HEK293 (cell line): ENCODE data around the gene SNX20.

Source experiments
- CTCF ChIA-PET: fragments of 350-600 bp; formaldehyde crosslinking; extraction: SDS; loops from one replicate; lab custom pipeline; 2021; ENCODE audit warnings: antibody characterized with exemption; lab: Yijun Ruan, JAX
- POLR2A ChIA-PET: fragments of 300-600 bp; formaldehyde crosslinking; extraction: SDS; loops from one replicate; lab custom pipeline; 2020; ENCODE audit warnings: antibody characterized with exemption, inconsistent platforms; lab: Yijun Ruan, JAX
- H3K27ac ChIP-seq: fragments of 200-500 bp; sonication (Bioruptor generic); 2 replicates; pipeline ENCODE4 v1.5.1; 2014; ENCODE audit warnings: low read depth, low read length, control low read depth, inconsistent platforms; ENCODE audit errors: extremely low read depth
- H3K36me3 ChIP-seq, 2 experiments: fragments of 200-500 bp in 1 of 2; sonication (Bioruptor generic) in 1 of 2; 1 replicate in 1 of 2; 2 replicates in 1 of 2; pipeline ENCODE4 v1.5.1; 2014 to 2017; ENCODE audit warnings: inconsistent platforms in 2 of 2, low read length in 2 of 2; ENCODE audit not compliant: control insufficient read depth in 2 of 2, insufficient read depth in 1 of 2
- H3K4me1 ChIP-seq: fragments of 200-500 bp; sonication (Bioruptor generic); 2 replicates; pipeline ENCODE4 v1.5.1; 2014; ENCODE audit warnings: mild to moderate bottlenecking, low read length, inconsistent platforms; ENCODE audit not compliant: control insufficient read depth, insufficient read depth
- H3K4me3 ChIP-seq: 2 replicates; pipeline ENCODE4 v1.5.1; 2011; ENCODE audit warnings: low read depth, mild to moderate bottlenecking, control low read depth, low read length, moderate library complexity
- H3K9me3 ChIP-seq: fragments of 200-500 bp; sonication (Bioruptor generic); 2 replicates; pipeline ENCODE4 v1.5.1; 2014; ENCODE audit warnings: low read depth, low read length, inconsistent platforms; ENCODE audit not compliant: control insufficient read depth, insufficient read depth
- EGR2 ChIP-seq: fragments of 450-650 bp; formaldehyde crosslinking; IDR thresholded peaks from 2 replicates; pipeline ENCODE4 v1.5.1; 2016; ENCODE audit warnings: low read depth, missing biosample characterization, missing genetic modification characterization
- ELK4 ChIP-seq: IDR thresholded peaks from 2 replicates; pipeline ENCODE4 v1.6.1; 2011; ENCODE audit warnings: mild to moderate bottlenecking, low read depth, low read length, borderline replicate concordance
- OSR2 ChIP-seq: fragments of 450-650 bp; formaldehyde crosslinking; IDR thresholded peaks from 2 replicates; pipeline ENCODE4 v1.5.1; 2016; ENCODE audit warnings: missing biosample characterization, missing genetic modification characterization
- REPIN1 ChIP-seq: fragments of 450-650 bp; formaldehyde crosslinking; IDR thresholded peaks from 2 replicates; pipeline ENCODE4 v1.5.1; 2017; ENCODE audit warnings: missing biosample characterization, missing genetic modification characterization, low read depth
- SP7 ChIP-seq: fragments of 450-650 bp; formaldehyde crosslinking; IDR thresholded peaks from 2 replicates; pipeline ENCODE4 v1.5.1; 2016; ENCODE audit warnings: missing biosample characterization, missing genetic modification characterization
- ZBTB10 ChIP-seq: fragments of 450-650 bp; formaldehyde crosslinking; IDR thresholded peaks from 2 replicates; pipeline ENCODE4 v1.5.1; 2016; ENCODE audit warnings: missing biosample characterization, missing genetic modification characterization
- ZNF138 ChIP-seq: fragments of 450-650 bp; formaldehyde crosslinking; IDR thresholded peaks from 2 replicates; pipeline ENCODE4 v1.5.1; 2016; ENCODE audit warnings: missing biosample characterization, missing genetic modification characterization, borderline replicate concordance
- ZNF175 ChIP-seq: fragments of 450-650 bp; formaldehyde crosslinking; IDR thresholded peaks from 2 replicates; pipeline ENCODE4 v1.5.1; 2016; ENCODE audit warnings: missing biosample characterization, missing genetic modification characterization
- ZNF202 ChIP-seq: fragments of 450-650 bp; formaldehyde crosslinking; IDR thresholded peaks from 2 replicates; pipeline ENCODE4 v1.5.1; 2016; ENCODE audit warnings: missing biosample characterization, missing genetic modification characterization, borderline replicate concordance
- ZNF24 ChIP-seq: fragments of 450-650 bp; formaldehyde crosslinking; IDR thresholded peaks from 2 replicates; pipeline ENCODE4 v1.5.1; 2016; ENCODE audit warnings: missing biosample characterization, missing genetic modification characterization
- ZNF248 ChIP-seq: fragments of 450-650 bp; formaldehyde crosslinking; IDR thresholded peaks from 2 replicates; pipeline ENCODE4 v1.5.1; 2017; ENCODE audit warnings: missing biosample characterization, missing genetic modification characterization
- ZNF311 ChIP-seq: fragments of 450-650 bp; formaldehyde crosslinking; IDR thresholded peaks from 2 replicates; pipeline ENCODE4 v1.5.1; 2017; ENCODE audit warnings: missing biosample characterization, missing genetic modification characterization, borderline replicate concordance
- ZNF426 ChIP-seq: fragments of 450-650 bp; formaldehyde crosslinking; IDR thresholded peaks from 2 replicates; pipeline ENCODE4 v1.5.1; 2017; ENCODE audit warnings: missing biosample characterization, missing genetic modification characterization, mild to moderate bottlenecking, inconsistent platforms, moderate library complexity
- ZNF488 ChIP-seq: fragments of 450-650 bp; formaldehyde crosslinking; IDR thresholded peaks from 2 replicates; pipeline ENCODE4 v1.5.1; 2016; ENCODE audit warnings: missing biosample characterization, missing genetic modification characterization
- ZNF518A ChIP-seq: fragments of 450-650 bp; formaldehyde crosslinking; conservative IDR thresholded peaks from 2 replicates; pipeline ENCODE4 v1.5.1; 2016; ENCODE audit warnings: low read depth, missing biosample characterization, missing genetic modification characterization
- ZNF530 ChIP-seq: fragments of 450-650 bp; formaldehyde crosslinking; IDR thresholded peaks from 2 replicates; pipeline ENCODE4 v1.5.1; 2016; ENCODE audit warnings: low read depth, missing biosample characterization, missing genetic modification characterization
- ZNF585B ChIP-seq: fragments of 450-650 bp; formaldehyde crosslinking; IDR thresholded peaks from 2 replicates; pipeline ENCODE4 v1.5.1; 2016; ENCODE audit warnings: missing biosample characterization, missing genetic modification characterization
- ZNF645 ChIP-seq: fragments of 450-650 bp; formaldehyde crosslinking; IDR thresholded peaks from 2 replicates; pipeline ENCODE4; 2016; ENCODE audit warnings: missing biosample characterization, missing genetic modification characterization
- ZNF692 ChIP-seq: fragments of 450-650 bp; formaldehyde crosslinking; IDR thresholded peaks from 2 replicates; pipeline ENCODE4 v1.5.1; 2016; ENCODE audit warnings: missing biosample characterization, missing genetic modification characterization
- ZNF777 ChIP-seq: fragments of 450-650 bp; formaldehyde crosslinking; IDR thresholded peaks from 2 replicates; pipeline ENCODE4 v1.5.1; 2017; ENCODE audit warnings: missing biosample characterization, missing genetic modification characterization, borderline replicate concordance
- ZNF792 ChIP-seq: fragments of 450-650 bp; formaldehyde crosslinking; IDR thresholded peaks from 2 replicates; pipeline ENCODE4 v1.5.1; 2016; ENCODE audit warnings: missing biosample characterization, missing genetic modification characterization
- ZNF843 ChIP-seq: fragments of 450-650 bp; formaldehyde crosslinking; IDR thresholded peaks from 2 replicates; pipeline ENCODE4 v1.5.1; 2016; ENCODE audit warnings: missing biosample characterization, missing genetic modification characterization

The SNX20 gene

GRCh38 chr16:50652836-50653425 lies 28.2 kb downstream of the SNX20 start:
- H3K27ac ChIP-seq = no peak overlapping the region
- no peak overlapping the region for H3K4me3 ChIP-seq
- no peaks in the 10 kb centered on the region for H3K9me3 ChIP-seq
- TF ChIP-seq ZNF792 (no peak), ZNF777 (no peak), ZNF692 (tag by site-specific recombination) (no peak), ZNF202 (tag by site-specific recombination) (no peak), ZNF518A (tag by site-specific recombination) (no peak), ZNF585B (tag by site-specific recombination) (no peak), ZNF645 (tag by site-specific recombination) (no peak), ZNF426 (tag by site-specific recombination) (no peak), ZNF248 (tag by site-specific recombination) (no peak), ZNF311 (tag by site-specific recombination) (no peak), ZNF138 (tag by site-specific recombination) (no peak), SP7 (tag by site-specific recombination) (no peak), EGR2 (no peak), REPIN1 (tag by site-specific recombination) (no peak), OSR2 (tag by site-specific recombination) (no peak)
- ChIA-PET POLR2A (interaction anchor here (0.5 kb wide), 1 partner anchor 171 kb away, joined by 3 read pairs; no protein-coding TSS in a partner anchor), CTCF (interaction anchor here (0.8 to 1.2 kb wide), 2 partner anchors 13 to 326 kb away, joined by 3 to 7 read pairs; no protein-coding TSS in a partner anchor)
- no peaks in the 10 kb centered on the region for H3K4me1 ChIP-seq
- H3K36me3 ChIP-seq = no peaks in the 10 kb centered on the region

- no peak overlapping the region for H3K4me3 ChIP-seq
- no peaks in the 10 kb centered on the region for H3K9me3 ChIP-seq
- ChIA-PET CTCF (interaction anchor here (0.6 to 1.5 kb wide), 2 partner anchors 9 to 13 kb away, joined by 3 to 6 read pairs; no protein-coding TSS in a partner anchor), POLR2A (no interaction called here)
- H3K36me3 ChIP-seq = no peaks in the 10 kb centered on the region
- H3K4me1 ChIP-seq = no peaks in the 10 kb centered on the region
- H3K27ac ChIP-seq = no peak overlapping the region
- TF ChIP-seq ZNF488 (tag by site-specific recombination) (no peak), ELK4 (no peak), ZNF24 (no peak), ZNF843 (tag by site-specific recombination) (no peak), ZBTB10 (no peak), ZNF175 (no peak), ZNF530 (tag by site-specific recombination) (no peak)
Measured at GRCh38 chr16:50651835-50652438, 29.2 kb downstream of the SNX20 start.
